Nephron (organoid): ENCODE results near the gene MANF.

Source experiments
- H3K27ac Mint-ChIP-seq, 3 experiments: 2 replicates each; pipeline ENCODE4 v1.8.0; 2020; ENCODE audit warnings: mixed read lengths in 3 of 3, mild to moderate bottlenecking in 2 of 3, moderate library complexity in 1 of 3
- H3K27me3 Mint-ChIP-seq: 2 replicates; pipeline ENCODE4 v1.8.0; 2021; ENCODE audit warnings: low read depth, mild to moderate bottlenecking, moderate library complexity, mixed read lengths
- H3K36me3 Mint-ChIP-seq: 2 replicates; pipeline ENCODE4 v1.8.0; 2020; ENCODE audit warnings: low read depth, mixed read lengths
- H3K4me1 Mint-ChIP-seq: 2 replicates; pipeline ENCODE4 v1.8.0; 2020; ENCODE audit warnings: mixed read lengths
- H3K4me3 Mint-ChIP-seq, 3 experiments: 2 replicates each; pipeline ENCODE4 v1.8.0; 2020; ENCODE audit warnings: mild to moderate bottlenecking in 3 of 3, mixed read lengths in 3 of 3, moderate library complexity in 2 of 3
- H3K9me3 Mint-ChIP-seq: 2 replicates; pipeline ENCODE4 v1.8.0; 2020; ENCODE audit warnings: mixed read lengths
- CTCF ChIP-seq, 3 experiments: fragments of 200-600 bp; sonication (generic); IDR thresholded peaks; one replicate each; pipeline ENCODE4 v1.5.0; 2021; ENCODE audit warnings: antibody characterized with exemption in 3 of 3; ENCODE audit not compliant: unreplicated experiment in 3 of 3

MANF gene

DNA sequence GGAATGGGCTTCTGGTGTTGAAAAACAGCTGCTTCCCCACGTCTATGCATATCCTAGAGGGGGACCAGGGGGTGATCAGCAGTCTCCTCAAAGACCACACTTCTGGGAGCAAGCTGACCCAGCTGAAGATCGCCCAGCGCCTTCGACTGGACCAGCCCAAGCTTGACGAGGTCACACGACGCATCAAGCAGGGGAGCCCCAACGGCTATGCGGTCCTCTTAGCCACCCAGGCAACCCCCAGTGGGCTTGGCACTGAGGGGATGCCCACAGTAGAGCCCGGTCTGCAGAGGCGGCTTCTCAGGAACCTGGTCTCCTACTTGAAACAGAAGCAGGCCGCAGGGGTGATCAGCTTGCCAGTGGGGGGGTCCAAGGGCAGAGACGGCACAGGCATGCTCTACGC is 8.5 kb downstream of the MANF start:
- Mint-ChIP-seq H3K4me1 (peaks cover 44% of the 10 kb centered on the region), H3K9me3 (no peaks in the 10 kb centered on the region), H3K36me3 (peaks cover 58% of the 10 kb centered on the region), H3K27ac (peak overlapping the region in 2 of 3 experiments; percentile 11 to 71), H3K4me3 (peak overlapping the region; percentile 85 to 87 (median 85)), H3K27me3 (no peaks in the 10 kb centered on the region)
- no peak for TF ChIP-seq CTCF (IDR thresholded peaks at IDR 0.05; ENCODE audit: unreplicated experiment in 3 of 3)

DNA sequence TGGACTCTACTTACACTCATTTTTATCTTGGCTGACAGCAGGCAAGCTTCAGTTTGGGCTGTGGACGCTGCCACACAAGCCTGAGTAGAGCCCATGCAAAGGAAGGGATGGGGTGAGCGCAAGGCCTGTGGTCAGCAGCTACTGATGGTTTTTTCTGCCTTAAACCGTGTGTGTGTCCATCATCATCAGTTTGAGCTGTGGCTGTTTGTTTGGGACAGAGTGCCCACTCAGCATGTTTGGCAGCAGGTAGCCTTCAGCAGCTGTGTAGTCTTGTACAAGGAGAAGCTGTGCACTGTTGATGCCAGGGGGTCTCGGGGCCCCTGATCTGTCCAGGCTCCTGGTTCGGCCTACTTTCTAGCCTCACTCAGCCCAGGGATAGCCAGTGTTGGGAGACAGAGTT is 9.4 kb downstream of the MANF start:
- TF ChIP-seq CTCF (IDR thresholded peaks at IDR 0.05; ENCODE audit: unreplicated experiment in 3 of 3), result no peak
- H3K36me3 Mint-ChIP-seq, result peaks cover 48% of the 10 kb centered on the region
- peak overlapping the region; percentile 78 to 87 (median 85) for H3K4me3 Mint-ChIP-seq
- peaks cover 36% of the 10 kb centered on the region for H3K4me1 Mint-ChIP-seq
- no peaks in the 10 kb centered on the region for H3K27me3 Mint-ChIP-seq
- peak overlapping the region in 2 of 3 experiments; percentile 63 to 71 for H3K27ac Mint-ChIP-seq
- no peaks in the 10 kb centered on the region for H3K9me3 Mint-ChIP-seq

GRCh38 chr3:51395493-51396213 is 10.6 kb downstream of the MANF start:
- peaks cover 46% of the 10 kb centered on the region for H3K36me3 Mint-ChIP-seq
- no peak for TF ChIP-seq CTCF (IDR thresholded peaks at IDR 0.05; ENCODE audit: unreplicated experiment in 3 of 3)
- peak overlapping the region; percentile 53 to 85 (median 81) for H3K4me3 Mint-ChIP-seq
- peak overlapping the region; percentile 1 to 71 (median 63) for H3K27ac Mint-ChIP-seq
- peaks cover 34% of the 10 kb centered on the region for H3K4me1 Mint-ChIP-seq
- no peaks in the 10 kb centered on the region for H3K27me3 Mint-ChIP-seq
- no peaks in the 10 kb centered on the region for H3K9me3 Mint-ChIP-seq

DNA sequence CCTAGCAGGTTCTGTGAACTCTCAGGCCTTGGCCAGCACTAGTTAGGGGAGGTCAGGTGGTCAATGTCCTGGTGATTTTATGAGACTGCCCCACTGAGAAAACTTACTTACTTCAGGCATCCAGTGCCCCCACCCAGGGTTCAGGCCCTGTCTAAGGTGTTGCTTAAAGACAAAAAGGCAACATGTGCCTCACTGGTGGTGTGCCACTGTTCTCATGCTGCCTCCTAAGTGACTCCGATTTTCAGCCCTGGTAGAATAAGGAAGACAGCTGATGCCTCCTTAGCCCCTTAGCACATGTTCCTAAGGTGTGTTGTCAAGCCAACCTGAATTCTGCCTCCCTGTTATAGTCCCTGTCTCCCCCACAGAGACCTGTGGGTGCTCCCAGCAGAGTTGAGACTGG is 11.3 kb downstream of the MANF start:
- H3K27ac Mint-ChIP-seq, result peak overlapping the region; percentile 6 to 28 (median 12)
- peak overlapping the region; percentile 17 to 59 (median 24) for H3K4me3 Mint-ChIP-seq
- no peaks in the 10 kb centered on the region for H3K9me3 Mint-ChIP-seq
- TF ChIP-seq CTCF (IDR thresholded peaks at IDR 0.05; ENCODE audit: unreplicated experiment in 3 of 3), result no peak
- peaks cover 34% of the 10 kb centered on the region for H3K4me1 Mint-ChIP-seq
- no peaks in the 10 kb centered on the region for H3K27me3 Mint-ChIP-seq
- peaks cover 46% of the 10 kb centered on the region for H3K36me3 Mint-ChIP-seq

DNA sequence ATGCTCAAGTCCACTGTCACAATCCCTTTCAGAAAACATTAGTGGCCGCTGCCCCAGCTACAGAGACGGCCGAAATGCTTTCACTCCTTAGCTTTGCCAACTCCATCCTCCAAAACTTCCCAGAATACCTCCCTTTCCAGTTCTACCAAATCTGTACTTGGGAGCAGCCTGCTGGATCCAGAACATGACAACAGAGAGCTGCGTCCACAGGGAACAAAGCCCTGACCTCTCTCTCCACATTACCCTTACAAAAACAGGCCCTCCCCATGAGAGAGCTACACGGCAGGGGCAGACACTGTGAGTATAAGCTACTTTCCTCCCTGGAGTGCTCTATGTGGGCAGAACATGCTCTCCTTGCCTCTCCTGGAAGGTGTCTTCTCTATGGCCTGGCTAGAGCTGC is 12.3 kb downstream of the MANF start:
- peak overlapping the region in 1 of 3 experiments; percentile 38 for H3K4me3 Mint-ChIP-seq
- H3K27me3 Mint-ChIP-seq, result no peaks in the 10 kb centered on the region
- H3K9me3 Mint-ChIP-seq, result no peaks in the 10 kb centered on the region
- peak overlapping the region in 1 of 3 experiments; percentile 25 for H3K27ac Mint-ChIP-seq
- peaks cover 34% of the 10 kb centered on the region for H3K4me1 Mint-ChIP-seq
- no peak for TF ChIP-seq CTCF (IDR thresholded peaks at IDR 0.05; ENCODE audit: unreplicated experiment in 3 of 3)
- H3K36me3 Mint-ChIP-seq, result peaks cover 50% of the 10 kb centered on the region
